Sigmoid colon (tissue), 7 donors: ENCODE results near the gene MCC. TPM values are rescaled to one million over a fixed set of nuclear protein-coding genes. Genes with fewer than 3 reads are reported as not detected.

ENCODE experiments used
- DNase-seq: peaks from one replicate; pipeline ENCODE4 v3.0.0-alpha.2; 2019
- H3K27ac ChIP-seq, 4 donors: fragments of 200-600 bp; sonication (generic); one replicate each; pipeline ENCODE4 v1.5.1; 2016 to 2019; ENCODE audit warnings: mild to moderate bottlenecking in 1 of 4
- H3K27me3 ChIP-seq, 3 donors: fragments of 200-600 bp; sonication (generic); one replicate each; pipeline ENCODE4 v1.5.1; 2019; ENCODE audit warnings: mild to moderate bottlenecking in 1 of 3
- H3K36me3 ChIP-seq, 4 donors: fragments of 200-600 bp; sonication (generic); one replicate each; pipeline ENCODE4 v1.5.1; 2016 to 2019
- H3K4me1 ChIP-seq, 4 donors: fragments of 200-600 bp; sonication (generic); one replicate each; pipeline ENCODE4 v1.5.1; 2017 to 2019
- H3K4me3 ChIP-seq, 4 donors: fragments of 200-600 bp; sonication (generic); one replicate each; pipeline ENCODE4 v1.5.1; 2017 to 2019; ENCODE audit warnings: mild to moderate bottlenecking in 2 of 4, moderate library complexity in 1 of 4
- H3K9me3 ChIP-seq, 4 donors: fragments of 200-600 bp in 3 of 4; sonication (generic) in 3 of 4; one replicate each; pipeline versions ENCODE4 v1.5.1 to v1.6.1; 2013 to 2019
- CTCF ChIP-seq, 4 experiments: fragments of 450-650 bp in 3 of 4; fragments of 200-600 bp in 1 of 4; IDR thresholded peaks; one replicate each; pipeline ENCODE4 v1.5.1; 2016 to 2019; ENCODE audit warnings: antibody characterized with exemption in 4 of 4, mild to moderate bottlenecking in 3 of 4, moderate library complexity in 2 of 4
- EP300 ChIP-seq, 4 donors: sonication (generic); formaldehyde crosslinking; IDR thresholded peaks; one replicate each; pipeline ENCODE4 v1.6.1; 2017; ENCODE audit warnings: antibody characterized with exemption in 4 of 4
- POLR2A ChIP-seq, 2 donors: fragments of 450-650 bp; IDR thresholded peaks; one replicate each; pipeline ENCODE4 v1.6.1; 2016; ENCODE audit warnings: antibody characterized with exemption in 2 of 2, mild to moderate bottlenecking in 2 of 2, moderate library complexity in 2 of 2
- POLR2AphosphoS5 ChIP-seq, 4 donors: sonication (generic); formaldehyde crosslinking; IDR thresholded peaks; one replicate each; pipeline ENCODE4 v1.6.1; 2017; ENCODE audit warnings: antibody characterized with exemption in 4 of 4
- WGBS, 2 donors: extraction: QIAGEN DNeasy Blood & Tissue Kit; methylation state at CpG; one replicate each; pipeline ENCODE4 v1.1.7; 2013; 5-methylcytosine and 5-hydroxymethylcytosine counted together
- intact Hi-C: fragments of 100-400 bp; cut with DNase I; formaldehyde crosslinking; loops from one replicate; pipeline ENCODE4 v1.15.1; 2023
- polyA plus RNA-seq, 3 donors: library from polyadenylated mRNA; stranded (reverse); fragments of 200-250 nt; gene quantifications; one replicate each; pipeline ENCODE4 v1.2.3, GENCODE V29; 2013
- total RNA-seq, 4 donors: library from RNA; depleted of rRNA; stranded (reverse); fragments of >200 nt; gene quantifications; one replicate each; pipeline ENCODE4 v1.1.0, GENCODE V29; 2016
- donor health status: healthy with polysubstance abuse.
- donor health status: Bipolar disorder and iron deficiency.
- donor health status: healthy.

MCC gene
- total and polyA plus RNA-seq, 7 donors, result 0.69 to 14.0 (median 9.1) TPM

GRCh38 chr5:113336975-113337374 is 151.3 kb downstream of the MCC start:
- DNase-seq, result no peak
- TF ChIP-seq EP300 (IDR thresholded peaks at IDR 0.05), result no peak
- TF ChIP-seq CTCF (IDR thresholded peaks at IDR 0.05), result no peak
- TF ChIP-seq POLR2AphosphoS5 (IDR thresholded peaks at IDR 0.05), result no peak
- no peak for TF ChIP-seq POLR2A (IDR thresholded peaks at IDR 0.05)
- intact Hi-C loops, result loop anchor here (10.0 kb wide), 1 partner anchor 342 kb away; no protein-coding TSS in a partner anchor
- Histone ChIP-seq H3K4me3 (no peak overlapping the region), H3K27me3 (no peaks in the 10 kb centered on the region), H3K27ac (no peak overlapping the region), H3K9me3 (no peaks in the 10 kb centered on the region), H3K36me3 (no peaks in the 10 kb centered on the region), H3K4me1 (peaks cover 0 to 10% (median 0%) of the 10 kb centered on the region in 4 donors)
- 54 to 58% methylated on average over 4 of the region's 4 CpGs for WGBS, 2 donors

- peaks cover 0 to 17% (median 9%) of the 10 kb centered on the region in 4 donors for H3K4me1 ChIP-seq
- no peak for DNase-seq
- H3K27ac ChIP-seq, result no peak overlapping the region
- no peak for TF ChIP-seq CTCF (IDR thresholded peaks at IDR 0.05)
- TF ChIP-seq POLR2AphosphoS5 (IDR thresholded peaks at IDR 0.05), result no peak
- no peak for TF ChIP-seq POLR2A (IDR thresholded peaks at IDR 0.05)
- intact Hi-C loops, result loop anchor here (10.0 kb wide), 1 partner anchor 339 kb away; no protein-coding TSS in a partner anchor
- H3K27me3 ChIP-seq, result no peaks in the 10 kb centered on the region
- WGBS, 2 donors, result 84 to 94% methylated on average over 1 of the region's 1 CpG
- H3K9me3 ChIP-seq, result no peaks in the 10 kb centered on the region
- no peaks in the 10 kb centered on the region for H3K36me3 ChIP-seq
- no peak overlapping the region for H3K4me3 ChIP-seq
Measured at GRCh38 chr5:113333411-113333810, 154.8 kb downstream of the MCC start.

GRCh38 chr5:113331209-113331551 is 157.1 kb downstream of the MCC start:
- Histone ChIP-seq H3K9me3 (no peaks in the 10 kb centered on the region), H3K36me3 (no peaks in the 10 kb centered on the region), H3K4me3 (no peak overlapping the region), H3K27me3 (no peaks in the 10 kb centered on the region), H3K4me1 (peaks cover 0 to 11% (median 9%) of the 10 kb centered on the region in 4 donors), H3K27ac (no peak overlapping the region)
- 62 to 79% methylated on average over 4 of the region's 4 CpGs for WGBS, 2 donors
- no peak for TF ChIP-seq POLR2A (IDR thresholded peaks at IDR 0.05)
- no peak for TF ChIP-seq CTCF (IDR thresholded peaks at IDR 0.05)
- no peak for TF ChIP-seq EP300 (IDR thresholded peaks at IDR 0.05)
- TF ChIP-seq POLR2AphosphoS5 (IDR thresholded peaks at IDR 0.05), result no peak
- no peak for DNase-seq
- intact Hi-C loops, result loop anchor here (10.0 kb wide), 1 partner anchor 336 kb away; no protein-coding TSS in a partner anchor

GRCh38 chr5:113330533-113331208 is 157.6 kb downstream of the MCC start:
- Histone ChIP-seq H3K36me3 (no peaks in the 10 kb centered on the region), H3K27ac (no peak overlapping the region), H3K9me3 (no peaks in the 10 kb centered on the region), H3K27me3 (no peaks in the 10 kb centered on the region), H3K4me3 (no peak overlapping the region), H3K4me1 (peaks cover 0 to 11% (median 9%) of the 10 kb centered on the region in 4 donors)
- DNase-seq, result peak; percentile 74
- 25 to 53% methylated on average over 4 of the region's 4 CpGs for WGBS, 2 donors
- TF ChIP-seq CTCF (IDR thresholded peaks at IDR 0.05) (peak in 1 of 4 experiments; percentile 28), POLR2AphosphoS5 (IDR thresholded peaks at IDR 0.05) (peak in 2 of 4 donors; percentile 16 to 60), POLR2A (IDR thresholded peaks at IDR 0.05) (no peak), EP300 (IDR thresholded peaks at IDR 0.05) (no peak)
- intact Hi-C loops, result loop anchor here (10.0 kb wide), 1 partner anchor 336 kb away; no protein-coding TSS in a partner anchor
